Upper lobe of left lung (tissue), 4 donors: ENCODE data around the gene PLAC9.

Source experiments
- EP300 ChIP-seq, 4 donors: sonication (generic); formaldehyde crosslinking; IDR thresholded peaks; one replicate each; pipeline ENCODE4 v1.5.1; 2017; ENCODE audit warnings: antibody characterized with exemption in 4 of 4, control low read depth in 2 of 4
- POLR2A ChIP-seq, 4 donors: fragments of 450-650 bp; IDR thresholded peaks; one replicate each; pipeline ENCODE4 v1.5.1; 2016 to 2017; ENCODE audit warnings: antibody characterized with exemption in 4 of 4, mild to moderate bottlenecking in 2 of 4
- POLR2AphosphoS5 ChIP-seq, 2 donors: sonication (generic); formaldehyde crosslinking; IDR thresholded peaks; one replicate each; pipeline ENCODE4 v1.5.1; 2017; ENCODE audit warnings: antibody characterized with exemption in 2 of 2

- TF ChIP-seq POLR2AphosphoS5 (IDR thresholded peaks at IDR 0.05) (no peak), POLR2A (IDR thresholded peaks at IDR 0.05) (no peak), EP300 (IDR thresholded peaks at IDR 0.05) (no peak)
Measured at GRCh38 chr10:80137920-80138319, 5.4 kb downstream of the PLAC9 start.
